Activated CD4-positive, alpha-beta T cell treated with anti-CD3 and anti-CD28 coated beads, Interleukin-2, amount 10 ng/mL, durations not matched to agents 7 days and 5 days (primary cell): Measurements from ENCODE around the gene ZNRF2. TPM values are rescaled to one million over a fixed set of nuclear protein-coding genes. Genes with fewer than 3 reads are reported as not detected.

ENCODE experiments used
- CTCF ChIA-PET: fragments of 350-600 bp; sonication (Branson Sonifier 250); formaldehyde crosslinking; loops from one replicate; lab custom pipeline; 2021; ENCODE audit warnings: antibody characterized with exemption; lab: Charles Lee
- POLR2A ChIA-PET: fragments of 350-600 bp; sonication (Branson Sonifier 250); formaldehyde crosslinking; loops from one replicate; lab custom pipeline; 2021; ENCODE audit warnings: antibody characterized with exemption; lab: Charles Lee
- DNase-seq: peaks from one replicate; pipeline ENCODE4 v3.0.0-alpha.2; 2020
- H3K27ac Mint-ChIP-seq: one replicate; pipeline ENCODE4 v1.8.0; 2021; ENCODE audit warnings: mild to moderate bottlenecking, moderate library complexity, mixed read lengths
- H3K27me3 Mint-ChIP-seq: one replicate; pipeline ENCODE4 v1.8.0; 2021; ENCODE audit warnings: mixed read lengths
- H3K36me3 Mint-ChIP-seq: one replicate; pipeline ENCODE4 v1.8.0; 2021; ENCODE audit warnings: low read depth, mixed read lengths
- H3K4me1 Mint-ChIP-seq: one replicate; pipeline ENCODE4 v1.8.0; 2021; ENCODE audit warnings: mixed read lengths
- H3K4me3 Mint-ChIP-seq: one replicate; pipeline ENCODE4 v1.8.0; 2021; ENCODE audit warnings: mild to moderate bottlenecking, moderate library complexity, mixed read lengths
- H3K9me3 Mint-ChIP-seq: one replicate; pipeline ENCODE4 v1.8.0; 2021; ENCODE audit warnings: mixed read lengths
- total RNA-seq, 2 experiments: library from RNA; stranded (reverse); gene quantifications; one replicate each; pipeline ENCODE4 v1.2.3, GENCODE V29; 2021

The ZNRF2 gene
- total RNA-seq, 2 experiments from 2014 or later, result 16.8 to 18.5 TPM

- no peaks in the 10 kb centered on the region for H3K4me1 Mint-ChIP-seq
- no peak overlapping the region for H3K27ac Mint-ChIP-seq
- no peaks in the 10 kb centered on the region for H3K36me3 Mint-ChIP-seq
- POLR2A ChIA-PET, result no interaction called here
- CTCF ChIA-PET, result interaction anchor here (1.6 kb wide), 1 partner anchor 16 kb away, joined by 4 read pairs; no protein-coding TSS in a partner anchor
- peaks cover 2% of the 10 kb centered on the region for H3K27me3 Mint-ChIP-seq
- no peak overlapping the region for H3K4me3 Mint-ChIP-seq
- no peak for DNase-seq
- no peaks in the 10 kb centered on the region for H3K9me3 Mint-ChIP-seq
Observed at GRCh38 chr7:30268586-30268985, 15.8 kb upstream of the ZNRF2 start.

GRCh38 chr7:30269490-30269889 is 14.9 kb upstream of the ZNRF2 start:
- Mint-ChIP-seq H3K27me3 (peaks cover 2% of the 10 kb centered on the region), H3K4me1 (no peaks in the 10 kb centered on the region), H3K9me3 (no peaks in the 10 kb centered on the region), H3K4me3 (no peak overlapping the region), H3K36me3 (no peaks in the 10 kb centered on the region), H3K27ac (no peak overlapping the region)
- CTCF ChIA-PET, result interaction anchor here (1.0 to 1.6 kb wide), 2 partner anchors 9 to 17 kb away, joined by 3 to 4 read pairs; no protein-coding TSS in a partner anchor
- no peak for DNase-seq
- POLR2A ChIA-PET, result no interaction called here

GRCh38 chr7:30270921-30271320 is 13.5 kb upstream of the ZNRF2 start:
- Mint-ChIP-seq H3K4me1 (no peaks in the 10 kb centered on the region), H3K9me3 (no peaks in the 10 kb centered on the region), H3K27ac (no peak overlapping the region), H3K27me3 (no peaks in the 10 kb centered on the region), H3K4me3 (no peak overlapping the region), H3K36me3 (no peaks in the 10 kb centered on the region)
- DNase-seq, result no peak
- CTCF ChIA-PET, result no interaction called here
- POLR2A ChIA-PET, result no interaction called here

GRCh38 chr7:30272126-30272525 is 12.3 kb upstream of the ZNRF2 start:
- POLR2A ChIA-PET, result no interaction called here
- no peaks in the 10 kb centered on the region for H3K36me3 Mint-ChIP-seq
- no peaks in the 10 kb centered on the region for H3K9me3 Mint-ChIP-seq
- CTCF ChIA-PET, result no interaction called here
- no peak overlapping the region for H3K4me3 Mint-ChIP-seq
- H3K27me3 Mint-ChIP-seq, result no peaks in the 10 kb centered on the region
- peaks cover 5% of the 10 kb centered on the region for H3K4me1 Mint-ChIP-seq
- DNase-seq, result no peak
- H3K27ac Mint-ChIP-seq, result no peak overlapping the region

GRCh38 chr7:30273552-30273951 is 10.8 kb upstream of the ZNRF2 start:
- Mint-ChIP-seq H3K36me3 (no peaks in the 10 kb centered on the region), H3K4me3 (no peak overlapping the region), H3K27me3 (no peaks in the 10 kb centered on the region), H3K27ac (no peak overlapping the region), H3K4me1 (peaks cover 5% of the 10 kb centered on the region), H3K9me3 (no peaks in the 10 kb centered on the region)
- no peak for DNase-seq
- ChIA-PET POLR2A (no interaction called here), CTCF (interaction anchor here (1.2 kb wide), 1 partner anchor 20 kb away, joined by 3 read pairs; no protein-coding TSS in a partner anchor)

GRCh38 chr7:30274641-30275040 is 9.8 kb upstream of the ZNRF2 start:
- CTCF ChIA-PET, result interaction anchor here (1.0 to 2.1 kb wide), 3 partner anchors 12 to 290 kb away, joined by 3 to 8 read pairs (median 3); no protein-coding TSS in a partner anchor
- Mint-ChIP-seq H3K27ac (no peak overlapping the region), H3K4me3 (no peak overlapping the region), H3K27me3 (no peaks in the 10 kb centered on the region), H3K4me1 (peaks cover 10% of the 10 kb centered on the region), H3K36me3 (no peaks in the 10 kb centered on the region), H3K9me3 (no peaks in the 10 kb centered on the region)
- POLR2A ChIA-PET, result no interaction called here
- DNase-seq, result no peak

- POLR2A ChIA-PET, result interaction anchor here (0.5 kb wide), 1 partner anchor 230 kb away, joined by 6 read pairs; no protein-coding TSS in a partner anchor
- peak; percentile 64 for DNase-seq
- H3K9me3 Mint-ChIP-seq, result no peaks in the 10 kb centered on the region
- H3K27ac Mint-ChIP-seq, result peak overlapping the region; percentile 56
- peaks cover 11% of the 10 kb centered on the region for H3K4me1 Mint-ChIP-seq
- H3K4me3 Mint-ChIP-seq, result no peak overlapping the region
- H3K27me3 Mint-ChIP-seq, result no peaks in the 10 kb centered on the region
- CTCF ChIA-PET, result interaction anchor here (0.5 to 2.1 kb wide), 6 partner anchors 73 to 644 kb away, joined by 3 to 8 read pairs (median 3); no protein-coding TSS in a partner anchor
- no peaks in the 10 kb centered on the region for H3K36me3 Mint-ChIP-seq
Observed at GRCh38 chr7:30276203-30276900, 8.0 kb upstream of the ZNRF2 start.

- Mint-ChIP-seq H3K9me3 (no peaks in the 10 kb centered on the region), H3K4me3 (no peak overlapping the region), H3K27ac (no peak overlapping the region), H3K27me3 (no peaks in the 10 kb centered on the region), H3K36me3 (no peaks in the 10 kb centered on the region), H3K4me1 (peaks cover 13% of the 10 kb centered on the region)
- ChIA-PET POLR2A (no interaction called here), CTCF (interaction anchor here (0.8 to 1.2 kb wide), 3 partner anchors 70 to 281 kb away, joined by 3 to 4 read pairs (median 3); no protein-coding TSS in a partner anchor)
- DNase-seq, result no peak
Observed at GRCh38 chr7:30278376-30278775, 6.0 kb upstream of the ZNRF2 start.

GRCh38 chr7:30278849-30279652 is 5.3 kb upstream of the ZNRF2 start:
- H3K27me3 Mint-ChIP-seq, result no peaks in the 10 kb centered on the region
- ChIA-PET CTCF (interaction anchor here (1.0 to 1.2 kb wide), 2 partner anchors 69 to 280 kb away, joined by 3 to 4 read pairs; no protein-coding TSS in a partner anchor), POLR2A (no interaction called here)
- H3K27ac Mint-ChIP-seq, result no peak overlapping the region
- H3K36me3 Mint-ChIP-seq, result no peaks in the 10 kb centered on the region
- no peaks in the 10 kb centered on the region for H3K9me3 Mint-ChIP-seq
- peaks cover 18% of the 10 kb centered on the region for H3K4me1 Mint-ChIP-seq
- no peak for DNase-seq
- H3K4me3 Mint-ChIP-seq, result no peak overlapping the region

GRCh38 chr7:30279653-30279904 is 4.8 kb upstream of the ZNRF2 start:
- no peaks in the 10 kb centered on the region for H3K36me3 Mint-ChIP-seq
- no peaks in the 10 kb centered on the region for H3K27me3 Mint-ChIP-seq
- ChIA-PET CTCF (interaction anchor here (0.6 kb wide), 1 partner anchor 277 kb away, joined by 4 read pairs; no protein-coding TSS in a partner anchor), POLR2A (no interaction called here)
- no peaks in the 10 kb centered on the region for H3K9me3 Mint-ChIP-seq
- H3K4me3 Mint-ChIP-seq, result no peak overlapping the region
- H3K27ac Mint-ChIP-seq, result no peak overlapping the region
- DNase-seq, result no peak
- peaks cover 19% of the 10 kb centered on the region for H3K4me1 Mint-ChIP-seq

GRCh38 chr7:30280631-30281030 is 3.8 kb upstream of the ZNRF2 start:
- POLR2A ChIA-PET, result no interaction called here
- CTCF ChIA-PET, result no interaction called here
- peaks cover 19% of the 10 kb centered on the region for H3K4me1 Mint-ChIP-seq

GRCh38 chr7:30281263-30281662 is 3.1 kb upstream of the ZNRF2 start:
- Mint-ChIP-seq H3K9me3 (no peaks in the 10 kb centered on the region), H3K4me3 (no peak overlapping the region), H3K27ac (no peak overlapping the region), H3K4me1 (peaks cover 23% of the 10 kb centered on the region), H3K27me3 (no peaks in the 10 kb centered on the region), H3K36me3 (peaks cover 6% of the 10 kb centered on the region)
- ChIA-PET POLR2A (no interaction called here), CTCF (no interaction called here)
- DNase-seq, result no peak

More at GRCh38 chr7:30280631-30281030, 3.8 kb upstream of the ZNRF2 start:
- H3K4me3 Mint-ChIP-seq, result no peak overlapping the region
- no peak for DNase-seq
- H3K27ac Mint-ChIP-seq, result no peak overlapping the region
- H3K36me3 Mint-ChIP-seq, result no peaks in the 10 kb centered on the region
- H3K27me3 Mint-ChIP-seq, result no peaks in the 10 kb centered on the region
- no peaks in the 10 kb centered on the region for H3K9me3 Mint-ChIP-seq

GRCh38 chr7:30281791-30282190 is 2.6 kb upstream of the ZNRF2 start:
- H3K9me3 Mint-ChIP-seq, result no peaks in the 10 kb centered on the region

More at GRCh38 chr7:30281791-30282190, 2.6 kb upstream of the ZNRF2 start:
- ChIA-PET POLR2A (no interaction called here), CTCF (no interaction called here)
- Mint-ChIP-seq H3K27me3 (no peaks in the 10 kb centered on the region), H3K27ac (no peak overlapping the region), H3K4me3 (no peak overlapping the region), H3K4me1 (peaks cover 24% of the 10 kb centered on the region), H3K36me3 (peaks cover 11% of the 10 kb centered on the region)
- DNase-seq, result no peak
